ENCODE results near the gene SDK1. TPM values are rescaled to one million over a fixed set of nuclear protein-coding genes. Genes with fewer than 3 reads are reported as not detected.

The SDK1 gene
- total RNA-seq, 1 donor from 2014 or later: 10.9 TPM

DNA sequence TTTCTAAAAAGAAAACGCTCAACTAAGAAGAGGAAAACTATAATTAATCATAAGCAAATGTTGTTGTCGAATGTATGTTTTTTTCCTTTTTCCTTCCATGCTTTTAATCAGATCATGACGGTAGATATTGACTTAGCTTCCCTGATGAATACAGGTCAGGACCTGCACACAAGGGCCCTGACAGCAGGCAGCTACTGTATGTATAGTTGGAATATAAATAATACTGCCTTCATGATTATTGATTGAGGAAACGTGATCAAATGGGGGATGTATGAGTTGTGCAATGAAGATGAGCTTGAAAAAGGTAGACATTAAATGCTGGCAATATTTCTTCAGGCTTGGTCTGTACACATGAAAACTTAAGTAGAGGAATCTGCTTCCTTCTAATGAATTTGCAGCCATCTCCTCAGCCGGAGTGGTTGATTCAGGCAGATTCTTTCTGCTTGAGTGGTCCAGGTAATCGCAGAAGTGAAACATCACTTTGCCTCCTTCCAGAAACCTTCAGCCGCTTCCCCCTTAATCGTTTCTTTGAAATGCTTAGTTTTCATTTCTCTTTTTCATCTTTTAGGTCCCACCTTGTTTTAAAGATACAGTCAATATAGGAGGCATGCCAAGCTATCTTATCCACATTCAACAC, 656.5 kb downstream of the SDK1 start:
- H3K4me1 Mint-ChIP-seq (ENCODE audit: low read depth): peaks cover 10% of the 10 kb centered on the region
- DNase-seq (ENCODE audit: low spot score): no peak
- peaks cover 8% of the 10 kb centered on the region for H3K36me3 Mint-ChIP-seq (ENCODE audit: low read depth)
- H3K27ac Mint-ChIP-seq (ENCODE audit: unreplicated experiment): no peak overlapping the region
- no peak overlapping the region for H3K4me3 Mint-ChIP-seq (ENCODE audit: unreplicated experiment)
- H3K27me3 Mint-ChIP-seq (ENCODE audit: low read depth): no peaks in the 10 kb centered on the region
- TF ChIP-seq, protein P1, sequence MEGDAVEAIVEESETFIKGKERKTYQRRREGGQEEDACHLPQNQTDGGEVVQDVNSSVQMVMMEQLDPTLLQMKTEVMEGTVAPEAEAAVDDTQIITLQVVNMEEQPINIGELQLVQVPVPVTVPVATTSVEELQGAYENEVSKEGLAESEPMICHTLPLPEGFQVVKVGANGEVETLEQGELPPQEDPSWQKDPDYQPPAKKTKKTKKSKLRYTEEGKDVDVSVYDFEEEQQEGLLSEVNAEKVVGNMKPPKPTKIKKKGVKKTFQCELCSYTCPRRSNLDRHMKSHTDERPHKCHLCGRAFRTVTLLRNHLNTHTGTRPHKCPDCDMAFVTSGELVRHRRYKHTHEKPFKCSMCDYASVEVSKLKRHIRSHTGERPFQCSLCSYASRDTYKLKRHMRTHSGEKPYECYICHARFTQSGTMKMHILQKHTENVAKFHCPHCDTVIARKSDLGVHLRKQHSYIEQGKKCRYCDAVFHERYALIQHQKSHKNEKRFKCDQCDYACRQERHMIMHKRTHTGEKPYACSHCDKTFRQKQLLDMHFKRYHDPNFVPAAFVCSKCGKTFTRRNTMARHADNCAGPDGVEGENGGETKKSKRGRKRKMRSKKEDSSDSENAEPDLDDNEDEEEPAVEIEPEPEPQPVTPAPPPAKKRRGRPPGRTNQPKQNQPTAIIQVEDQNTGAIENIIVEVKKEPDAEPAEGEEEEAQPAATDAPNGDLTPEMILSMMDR (IDR thresholded peaks at IDR 0.05): no peak
- peaks cover 3% of the 10 kb centered on the region for H3K9me3 Mint-ChIP-seq (ENCODE audit: low read depth)

DNA sequence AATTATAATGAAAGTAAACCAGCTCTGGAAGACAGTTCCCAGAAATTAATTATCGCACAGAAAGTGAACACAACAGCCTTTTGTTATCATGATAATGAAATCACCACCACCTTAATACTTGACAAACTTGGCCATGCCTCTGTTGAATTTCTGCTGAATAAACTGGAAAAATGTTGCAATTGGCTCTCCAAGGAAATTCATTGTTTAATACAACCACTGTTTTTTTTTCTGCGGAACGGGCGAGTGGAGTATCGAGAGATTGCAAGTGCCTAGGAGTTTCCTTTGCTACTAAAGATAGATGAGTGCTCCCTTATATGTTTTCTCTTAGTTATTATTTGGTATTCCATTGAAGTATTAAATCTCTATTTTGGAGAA, 657.0 kb downstream of the SDK1 start:
- H3K36me3 Mint-ChIP-seq (ENCODE audit: low read depth): peaks cover 8% of the 10 kb centered on the region
- peaks cover 3% of the 10 kb centered on the region for H3K9me3 Mint-ChIP-seq (ENCODE audit: low read depth)
- DNase-seq (ENCODE audit: low spot score): no peak
- no peak overlapping the region for H3K27ac Mint-ChIP-seq (ENCODE audit: unreplicated experiment)
- TF ChIP-seq, protein P1 (IDR thresholded peaks at IDR 0.05): no peak
- H3K27me3 Mint-ChIP-seq (ENCODE audit: low read depth): no peaks in the 10 kb centered on the region
- peaks cover 10% of the 10 kb centered on the region for H3K4me1 Mint-ChIP-seq (ENCODE audit: low read depth)
- H3K4me3 Mint-ChIP-seq (ENCODE audit: unreplicated experiment): no peak overlapping the region

DNA sequence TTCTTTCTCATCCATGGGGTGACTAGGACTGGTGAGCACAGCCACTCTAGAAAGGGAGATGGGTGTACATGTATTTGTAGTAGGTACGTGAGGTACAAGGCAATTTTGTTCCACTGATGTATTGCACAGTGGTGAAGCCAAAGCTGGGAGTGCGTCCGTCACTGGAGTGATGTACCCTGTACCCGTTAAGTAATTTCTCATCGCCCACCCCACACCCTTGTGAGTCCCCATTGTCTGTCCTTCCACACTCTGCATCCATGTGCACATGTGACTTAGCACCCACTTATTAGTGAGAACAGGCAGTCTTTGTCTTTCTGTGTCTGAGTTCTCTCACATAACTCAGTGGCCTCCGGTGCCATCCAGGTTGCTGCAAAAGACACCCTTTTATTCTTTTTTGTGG, 658.3 kb downstream of the SDK1 start:
- no peak for DNase-seq (ENCODE audit: low spot score)
- TF ChIP-seq, protein P1 (IDR thresholded peaks at IDR 0.05): no peak
- H3K27ac Mint-ChIP-seq (ENCODE audit: unreplicated experiment): no peak overlapping the region
- peaks cover 3% of the 10 kb centered on the region for H3K9me3 Mint-ChIP-seq (ENCODE audit: low read depth)
- H3K36me3 Mint-ChIP-seq (ENCODE audit: low read depth): peaks cover 8% of the 10 kb centered on the region
- no peak overlapping the region for H3K4me3 Mint-ChIP-seq (ENCODE audit: unreplicated experiment)
- H3K27me3 Mint-ChIP-seq (ENCODE audit: low read depth): no peaks in the 10 kb centered on the region
- peaks cover 10% of the 10 kb centered on the region for H3K4me1 Mint-ChIP-seq (ENCODE audit: low read depth)

DNA sequence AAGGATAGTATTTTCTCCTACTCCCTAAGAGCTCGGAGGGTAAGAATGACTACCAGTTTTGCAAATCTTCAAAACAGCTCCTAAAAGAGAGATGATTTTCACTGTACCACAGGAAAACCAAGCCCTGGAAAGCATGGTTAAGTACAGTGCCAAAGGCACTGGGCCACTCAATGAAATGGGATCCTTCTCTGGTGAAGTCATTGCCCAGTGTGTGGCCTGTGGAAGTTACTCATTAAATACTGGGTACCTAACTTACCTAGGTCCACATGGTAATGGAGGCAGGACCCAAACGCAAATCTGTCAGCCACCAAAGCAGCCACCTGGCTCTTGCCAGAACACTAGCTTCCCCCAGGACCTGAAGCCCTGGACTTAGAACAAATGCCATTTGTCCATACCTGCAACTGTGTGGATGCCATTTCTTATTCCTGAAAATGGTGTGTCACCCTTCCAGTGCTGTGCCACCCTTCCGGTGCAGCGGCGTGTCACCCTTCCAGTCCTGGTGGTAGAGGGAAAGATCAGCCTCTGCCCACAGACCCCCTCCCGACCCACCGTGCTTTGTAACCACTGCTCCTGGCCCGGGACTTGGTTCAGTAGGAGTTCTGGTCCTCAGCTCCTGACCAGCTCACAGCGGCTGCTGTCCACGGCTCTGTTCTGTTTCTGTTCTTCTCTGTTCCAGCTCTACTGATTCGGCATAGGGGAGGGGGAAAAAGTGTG, 659.2 kb downstream of the SDK1 start:
- no peak for DNase-seq (ENCODE audit: low spot score)
- H3K36me3 Mint-ChIP-seq (ENCODE audit: low read depth): peaks cover 8% of the 10 kb centered on the region
- H3K9me3 Mint-ChIP-seq (ENCODE audit: low read depth): peaks cover 3% of the 10 kb centered on the region
- TF ChIP-seq, protein P1 (IDR thresholded peaks at IDR 0.05): no peak
- H3K4me1 Mint-ChIP-seq (ENCODE audit: low read depth): peaks cover 10% of the 10 kb centered on the region
- H3K4me3 Mint-ChIP-seq (ENCODE audit: unreplicated experiment): no peak overlapping the region
- H3K27ac Mint-ChIP-seq (ENCODE audit: unreplicated experiment): no peak overlapping the region
- no peaks in the 10 kb centered on the region for H3K27me3 Mint-ChIP-seq (ENCODE audit: low read depth)

DNA sequence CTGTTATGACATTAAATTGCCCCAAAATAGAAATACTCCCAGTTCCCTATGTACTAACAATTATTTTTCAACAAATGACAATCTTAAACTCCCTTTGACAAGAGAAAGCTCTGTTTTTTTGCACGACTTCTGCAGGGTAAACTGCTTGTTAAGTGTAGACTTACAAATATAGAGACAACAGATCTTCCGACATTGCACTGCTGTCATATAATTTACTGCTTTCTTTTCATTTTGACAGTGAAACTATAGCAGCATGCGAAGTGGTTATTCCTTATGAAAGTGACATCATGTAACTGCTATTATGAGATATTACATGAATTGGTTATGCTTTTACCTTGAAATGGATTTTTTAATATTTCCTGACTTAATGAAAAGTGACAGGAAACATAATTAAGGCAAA, 659.9 kb downstream of the SDK1 start:
- TF ChIP-seq, protein P1 (IDR thresholded peaks at IDR 0.05): no peak
- Mint-ChIP-seq H3K4me1 (ENCODE audit: low read depth) (peaks cover 4% of the 10 kb centered on the region), H3K36me3 (ENCODE audit: low read depth) (peaks cover 8% of the 10 kb centered on the region), H3K4me3 (ENCODE audit: unreplicated experiment) (no peak overlapping the region), H3K9me3 (ENCODE audit: low read depth) (peaks cover 3% of the 10 kb centered on the region), H3K27me3 (ENCODE audit: low read depth) (no peaks in the 10 kb centered on the region), H3K27ac (ENCODE audit: unreplicated experiment) (no peak overlapping the region)
- no peak for DNase-seq (ENCODE audit: low spot score)

Data from chondrocyte (in vitro differentiated cells).